Cardiac muscle cell (in vitro differentiated cells and primary cell): ENCODE measurements around the gene CSF1R. TPM values are rescaled to one million over a fixed set of nuclear protein-coding genes. Genes with fewer than 3 reads are reported as not detected.

Experiments used
- DNase-seq, 2 donors: peaks; one replicate each; pipeline versions ENCODE4 v3.0.0 to v3.0.0-alpha.2; 2010 to 2017; ENCODE audit warnings: low read depth in 1 of 2, low spot score in 1 of 2
- H3K27ac ChIP-seq: fragments of 200-600 bp; sonication (generic); 2 replicates; pipeline ENCODE4 v1.5.1; 2016
- H3K27me3 ChIP-seq: fragments of 200-600 bp; sonication (generic); 2 replicates; pipeline ENCODE4 v1.6.0; 2016; ENCODE audit warnings: control low read depth
- H3K36me3 ChIP-seq: fragments of 200-600 bp; sonication (generic); 2 replicates; pipeline ENCODE4 v1.5.1; 2016; ENCODE audit warnings: control low read depth
- H3K4me1 ChIP-seq: fragments of 200-600 bp; sonication (generic); 2 replicates; pipeline ENCODE4 v1.8.1; 2017; ENCODE audit warnings: low read depth, mild to moderate bottlenecking, mixed run types
- H3K4me3 ChIP-seq: fragments of 200-600 bp; sonication (generic); 2 replicates; pipeline ENCODE4 v1.5.1; 2016; ENCODE audit warnings: mild to moderate bottlenecking
- H3K9me3 ChIP-seq: fragments of 200-600 bp; sonication (generic); 2 replicates; pipeline ENCODE4 v1.5.1; 2017; ENCODE audit warnings: low read depth, mild to moderate bottlenecking, control low read depth
- polyA plus RNA-seq: library from polyadenylated mRNA; unstranded; fragments of >200 nt; fragmentation: Nextera tagmentation; extraction: Ambion mirVana; gene quantifications from 2 replicates; pipeline ENCODE4 v1.2.1, GENCODE V29; 2016
- total RNA-seq: library from RNA; depleted of rRNA; stranded (reverse); fragments of >200 nt; gene quantifications from 2 replicates; pipeline ENCODE4 v1.2.3, GENCODE V29; 2016
- TF ChIP-seq, protein P1 (sequence below): IDR thresholded peaks from 2 replicates; pipeline ENCODE4 v1.5.1; 2012; ENCODE audit warnings: low read depth, mild to moderate bottlenecking, low read length

CSF1R gene
- total and polyA plus RNA-seq, 2 experiments from 2014 or later = 0.48 TPM; not detected in 1

DNA sequence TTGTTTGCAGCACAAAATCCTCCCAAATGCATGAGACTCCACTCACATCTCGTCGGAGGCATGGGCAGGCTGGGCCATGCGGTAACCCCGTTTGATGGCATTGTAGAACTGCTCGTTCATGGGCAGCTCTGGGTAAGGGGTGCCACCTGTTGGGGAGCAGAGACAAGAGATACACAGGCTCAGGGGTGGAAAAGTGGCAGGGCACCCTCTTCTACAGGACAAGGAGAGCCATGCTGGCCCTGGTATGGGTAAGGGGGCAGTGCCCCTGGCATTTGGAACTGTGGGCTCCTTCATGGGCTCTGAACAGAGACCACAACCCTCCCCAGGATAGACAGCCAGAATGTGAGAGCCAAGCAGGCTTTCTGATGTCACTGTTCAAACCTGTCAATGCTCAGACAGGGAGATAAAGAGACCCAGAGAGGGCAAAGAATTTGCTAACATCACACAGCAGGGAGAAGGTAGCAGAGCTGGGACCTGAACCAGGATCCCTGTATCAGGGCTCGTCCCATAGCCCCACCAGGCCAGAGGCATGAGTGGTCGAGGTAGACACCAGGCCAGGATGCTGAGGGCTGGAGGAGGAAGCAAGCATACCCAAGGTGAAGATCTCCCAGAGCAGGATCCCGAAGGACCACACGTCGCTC lies 33.2 kb upstream of the CSF1R start:
- H3K36me3 ChIP-seq = no peaks in the 10 kb centered on the region
- TF ChIP-seq, protein P1, sequence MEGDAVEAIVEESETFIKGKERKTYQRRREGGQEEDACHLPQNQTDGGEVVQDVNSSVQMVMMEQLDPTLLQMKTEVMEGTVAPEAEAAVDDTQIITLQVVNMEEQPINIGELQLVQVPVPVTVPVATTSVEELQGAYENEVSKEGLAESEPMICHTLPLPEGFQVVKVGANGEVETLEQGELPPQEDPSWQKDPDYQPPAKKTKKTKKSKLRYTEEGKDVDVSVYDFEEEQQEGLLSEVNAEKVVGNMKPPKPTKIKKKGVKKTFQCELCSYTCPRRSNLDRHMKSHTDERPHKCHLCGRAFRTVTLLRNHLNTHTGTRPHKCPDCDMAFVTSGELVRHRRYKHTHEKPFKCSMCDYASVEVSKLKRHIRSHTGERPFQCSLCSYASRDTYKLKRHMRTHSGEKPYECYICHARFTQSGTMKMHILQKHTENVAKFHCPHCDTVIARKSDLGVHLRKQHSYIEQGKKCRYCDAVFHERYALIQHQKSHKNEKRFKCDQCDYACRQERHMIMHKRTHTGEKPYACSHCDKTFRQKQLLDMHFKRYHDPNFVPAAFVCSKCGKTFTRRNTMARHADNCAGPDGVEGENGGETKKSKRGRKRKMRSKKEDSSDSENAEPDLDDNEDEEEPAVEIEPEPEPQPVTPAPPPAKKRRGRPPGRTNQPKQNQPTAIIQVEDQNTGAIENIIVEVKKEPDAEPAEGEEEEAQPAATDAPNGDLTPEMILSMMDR = no peak
- H3K27ac ChIP-seq = no peak overlapping the region
- no peak for DNase-seq
- no peaks in the 10 kb centered on the region for H3K9me3 ChIP-seq
- H3K27me3 ChIP-seq = no peaks in the 10 kb centered on the region
- H3K4me1 ChIP-seq = peaks cover 10% of the 10 kb centered on the region
- H3K4me3 ChIP-seq = no peak overlapping the region

DNA sequence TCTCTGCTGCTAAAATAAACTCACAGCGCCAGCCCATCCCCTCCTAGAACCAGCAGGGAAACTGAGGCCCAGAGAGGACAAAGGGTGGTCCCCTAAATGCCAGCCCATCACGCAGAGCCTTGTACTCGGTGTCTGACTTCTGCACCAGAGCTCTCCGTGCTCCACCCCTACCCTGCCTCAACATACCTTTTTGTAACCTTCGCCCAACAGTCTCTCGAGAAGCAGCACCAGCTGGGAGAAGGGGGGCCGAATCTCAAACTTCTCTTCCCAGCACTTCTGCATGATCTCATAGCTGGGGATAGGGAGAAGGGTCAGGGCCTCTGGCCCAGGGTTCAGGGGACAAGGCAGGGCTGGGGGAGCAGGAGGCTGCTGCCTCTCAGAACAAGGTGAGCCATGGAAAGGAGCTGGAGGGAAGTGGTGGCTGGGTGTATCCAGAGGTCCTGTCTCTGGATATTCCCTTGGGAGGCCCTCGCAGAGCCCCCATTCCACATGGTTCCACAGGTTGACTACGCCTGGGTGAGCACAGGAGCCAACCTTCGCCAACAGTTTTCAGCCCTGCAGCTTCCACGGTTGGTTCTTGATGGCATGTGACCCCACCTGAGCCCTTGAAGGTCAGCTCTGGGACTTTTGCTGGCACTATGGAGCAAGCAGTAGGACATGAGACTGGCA lies 32.3 kb upstream of the CSF1R start:
- DNase-seq = no peak
- Histone ChIP-seq H3K4me3 (no peak overlapping the region), H3K27me3 (no peaks in the 10 kb centered on the region), H3K27ac (no peak overlapping the region), H3K4me1 (peaks cover 10% of the 10 kb centered on the region), H3K36me3 (no peaks in the 10 kb centered on the region), H3K9me3 (no peaks in the 10 kb centered on the region)
- TF ChIP-seq, protein P1 = no peak

DNA sequence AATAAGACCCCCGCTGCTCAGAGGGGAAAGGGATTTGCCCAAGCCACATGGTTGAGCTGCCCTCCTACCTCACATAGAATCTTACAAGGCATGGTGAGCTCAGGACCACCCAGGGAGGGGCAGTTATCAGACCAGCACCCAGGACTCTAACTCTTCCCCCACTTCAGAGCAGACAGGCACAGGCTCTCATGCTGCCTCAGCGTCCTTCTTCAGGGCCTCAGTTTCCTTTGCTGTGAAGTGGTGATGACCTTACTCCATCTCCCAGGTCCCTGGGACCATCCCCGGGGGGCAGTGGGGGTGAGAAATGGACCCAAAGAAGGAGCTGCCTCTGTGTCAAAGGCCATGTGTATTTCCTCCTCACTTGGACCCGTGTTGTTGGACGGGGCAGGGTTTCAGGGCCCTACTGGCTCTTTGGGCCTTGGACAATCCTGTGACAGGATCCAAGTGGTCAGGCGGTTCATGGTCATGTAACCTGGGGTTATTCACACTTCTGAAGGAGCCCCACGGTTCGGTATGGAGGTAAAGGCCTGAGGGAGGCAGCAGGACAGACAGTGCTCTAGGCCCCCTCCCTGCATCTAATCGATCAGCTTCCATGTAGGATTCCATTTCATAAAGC lies 31.7 kb upstream of the CSF1R start:
- H3K9me3 ChIP-seq = no peaks in the 10 kb centered on the region
- H3K36me3 ChIP-seq = no peaks in the 10 kb centered on the region
- H3K27me3 ChIP-seq = no peaks in the 10 kb centered on the region
- DNase-seq = no peak
- TF ChIP-seq, protein P1 = no peak
- no peak overlapping the region for H3K4me3 ChIP-seq
- H3K27ac ChIP-seq = no peak overlapping the region
- peaks cover 10% of the 10 kb centered on the region for H3K4me1 ChIP-seq

DNA sequence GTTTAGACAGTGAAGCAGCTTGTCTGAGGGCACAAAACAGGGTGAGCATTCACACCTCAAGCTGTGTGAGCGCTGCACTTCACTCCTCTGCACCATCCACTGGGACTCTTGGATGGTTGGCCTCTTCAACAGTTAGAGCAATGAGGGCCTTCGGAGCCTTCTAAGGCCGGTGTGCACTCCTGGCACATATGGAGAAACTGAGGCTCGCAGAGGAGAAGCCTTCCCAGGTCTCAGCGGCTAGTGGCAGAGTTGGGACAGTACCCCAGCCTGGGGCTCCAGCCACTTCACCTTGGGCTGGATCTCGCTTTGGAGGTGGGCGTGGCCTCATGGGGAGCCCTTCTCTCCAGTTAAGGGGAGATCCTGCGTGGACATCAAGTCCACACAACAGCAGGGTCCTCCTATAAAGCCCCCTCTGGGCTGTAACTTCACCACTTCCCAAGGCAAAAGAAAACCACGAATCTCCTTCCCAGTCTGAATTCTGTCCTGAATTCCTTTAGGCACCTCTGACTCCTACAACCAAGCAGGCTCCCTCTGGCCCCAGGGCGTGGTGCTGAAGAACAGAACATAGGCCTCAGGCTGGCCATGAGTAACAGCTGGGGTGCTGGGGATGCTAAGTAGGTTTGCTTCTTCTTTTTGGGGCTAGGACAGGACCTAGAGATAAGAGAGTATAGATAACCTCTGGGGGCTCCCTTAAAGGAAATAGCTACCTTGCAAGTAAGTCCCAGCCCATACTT lies 30.5 kb upstream of the CSF1R start:
- H3K9me3 ChIP-seq = no peaks in the 10 kb centered on the region
- H3K4me3 ChIP-seq = no peak overlapping the region
- H3K4me1 ChIP-seq = peaks cover 10% of the 10 kb centered on the region
- TF ChIP-seq, protein P1 = no peak
- H3K27ac ChIP-seq = no peak overlapping the region
- DNase-seq = no peak
- H3K36me3 ChIP-seq = no peaks in the 10 kb centered on the region
- no peaks in the 10 kb centered on the region for H3K27me3 ChIP-seq

DNA sequence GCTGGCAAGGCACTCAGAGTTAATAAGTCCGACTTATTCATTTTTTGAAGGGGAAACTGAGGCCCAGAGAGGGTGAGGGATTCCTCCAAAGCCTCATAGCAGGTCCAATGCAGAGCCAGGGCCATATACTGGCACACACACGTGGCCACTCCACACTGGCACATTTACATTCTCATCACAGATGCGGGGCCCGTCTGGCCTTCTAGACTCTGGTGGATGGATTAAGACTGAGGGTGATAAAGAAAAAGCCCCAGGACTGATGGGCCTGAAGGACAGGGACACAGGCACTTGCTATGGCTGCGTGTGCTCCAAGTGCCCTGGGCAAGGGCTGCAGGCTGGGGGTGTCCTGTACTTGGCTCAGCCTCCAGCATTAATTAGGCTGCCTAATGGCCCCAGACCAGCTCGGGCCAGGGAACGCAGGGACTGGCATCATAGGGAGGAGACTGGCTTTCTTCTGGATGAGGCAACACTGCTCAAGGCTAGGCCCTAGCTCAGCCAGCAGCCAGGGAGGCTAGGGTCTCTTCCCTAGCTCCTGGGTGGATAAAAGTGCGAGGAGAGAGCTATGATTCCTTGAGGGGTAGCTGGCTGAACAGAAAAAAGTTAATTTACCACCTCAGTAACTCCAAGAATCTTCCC lies 28.5 kb upstream of the CSF1R start:
- H3K4me1 ChIP-seq = peaks cover 12% of the 10 kb centered on the region
- no peaks in the 10 kb centered on the region for H3K9me3 ChIP-seq
- TF ChIP-seq, protein P1 = no peak
- no peaks in the 10 kb centered on the region for H3K27me3 ChIP-seq
- no peak overlapping the region for H3K4me3 ChIP-seq
- DNase-seq = no peak
- H3K27ac ChIP-seq = peak overlapping the region; percentile 35
- no peaks in the 10 kb centered on the region for H3K36me3 ChIP-seq
